Measurements from ENCODE around the gene ANAPC1. TPM values are rescaled to one million over a fixed set of nuclear protein-coding genes. Genes with fewer than 3 reads are reported as not detected.
A peak's percentile ranks its signal among the peaks of the same experiment; 100 is the strongest.

Gene ANAPC1
- total and polyA plus RNA-seq, 9 of the 15 experiments (the other 6 are each of a cell fraction or from before 2014, with no cell fraction given): 14.0 to 126 (median 78.2) TPM

GRCh38 chr2:111897924-111898702 is 14.1 kb upstream of the ANAPC1 start, which contains the start of gene MERTK (continued):
- TF ChIP-seq PRDM10 (IDR thresholded peaks at IDR 0.05; ENCODE audit: partially characterized antibody): peak; percentile 83
- no peak for TF ChIP-seq RNF219 (CRISPR knock-in tag; IDR thresholded peaks at IDR 0.05)
- TF ChIP-seq PRPF4 (IDR thresholded peaks at IDR 0.05; ENCODE audit: insufficient read depth, low read depth, low read length, poor library complexity, severe bottlenecking): no peak
- TF ChIP-seq MNT (conservative IDR thresholded peaks at IDR 0.05): peak in 1 of 2 experiments; percentile 45; a peak in 2 of 4 replicates
- TF ChIP-seq FIP1L1 (IDR thresholded peaks at IDR 0.05; ENCODE audit: low read depth, low read length, poor library complexity, severe bottlenecking): no peak
- no peak for TF ChIP-seq ZNF274 (IDR thresholded peaks at IDR 0.05; ENCODE audit: borderline replicate concordance, low read depth, low read length)
- TF ChIP-seq SMC3 (conservative IDR thresholded peaks at IDR 0.05; ENCODE audit: insufficient read depth, low read depth, low read length): peak; percentile 52
- no peak for TF ChIP-seq FOXK1 (CRISPR knock-in tag; IDR thresholded peaks at IDR 0.05; ENCODE audit: borderline replicate concordance)
- no peak for TF ChIP-seq ETS2 (tag; IDR thresholded peaks at IDR 0.05; ENCODE audit: borderline replicate concordance, poor library complexity, severe bottlenecking)
- no peak for TF ChIP-seq SAP30 (IDR thresholded peaks at IDR 0.05; ENCODE audit: borderline replicate concordance, insufficient read depth, low read depth, low read length, poor library complexity, severe bottlenecking)
- TF ChIP-seq RAD51 (IDR thresholded peaks at IDR 0.05; ENCODE audit: borderline replicate concordance, low read depth): no peak
- TF ChIP-seq KAT8 (IDR thresholded peaks at IDR 0.05; ENCODE audit: low read depth): no peak
- no peak for TF ChIP-seq ZNF174 (CRISPR knock-in tag; IDR thresholded peaks at IDR 0.05)
- TF ChIP-seq DDX20 (tag; IDR thresholded peaks at IDR 0.05; ENCODE audit: low read depth): no peak
- no peak for TF ChIP-seq ZNF699 (CRISPR knock-in tag; IDR thresholded peaks at IDR 0.05; ENCODE audit: insufficient replicate concordance)
- TF ChIP-seq RBM39 (optimal IDR thresholded peaks at IDR 0.05; ENCODE audit: low read depth, low read length): no peak
- TF ChIP-seq HDAC1 (IDR thresholded peaks at IDR 0.05): peak in 1 of 2 experiments; percentile 57; a peak in 2 of 4 replicates

All from K562 (cell line).